ENCODE results near the gene RAPGEF1.

RAPGEF1 gene

DNA sequence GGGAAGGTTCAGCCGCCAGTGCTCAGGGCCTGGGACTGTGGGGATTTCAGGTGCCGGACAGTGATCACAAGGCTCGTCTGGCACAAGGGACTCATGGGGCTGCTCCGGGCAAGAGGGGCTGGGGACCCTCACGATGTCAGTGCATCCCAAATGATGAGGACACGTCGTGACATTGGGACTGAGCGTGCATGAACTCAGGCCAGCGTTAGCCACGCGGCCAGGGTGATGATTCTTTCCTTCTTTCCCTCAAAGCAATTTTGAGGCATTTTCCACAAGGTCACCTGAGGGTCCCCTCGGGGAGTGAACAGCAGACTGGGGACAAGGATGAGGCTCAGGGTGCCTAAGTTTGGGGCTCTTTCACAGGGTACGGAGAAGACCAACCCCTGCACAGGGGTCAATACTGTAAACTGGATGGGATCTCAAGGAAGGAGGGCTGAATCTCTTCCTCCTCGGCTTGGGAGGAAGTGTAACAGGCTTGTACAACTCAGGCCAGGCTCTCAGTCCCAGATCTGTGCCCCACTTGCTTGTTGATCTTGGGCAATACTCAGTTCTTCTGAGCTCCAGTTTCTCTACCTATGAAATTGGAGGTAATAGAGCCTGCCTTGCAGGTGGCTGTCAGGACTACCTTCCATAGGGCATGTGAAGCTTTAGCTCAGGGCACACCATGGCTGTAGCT, 116.1 kb downstream of the RAPGEF1 start:
- DNase-seq (ENCODE audit: low spot score) = no peak

DNA sequence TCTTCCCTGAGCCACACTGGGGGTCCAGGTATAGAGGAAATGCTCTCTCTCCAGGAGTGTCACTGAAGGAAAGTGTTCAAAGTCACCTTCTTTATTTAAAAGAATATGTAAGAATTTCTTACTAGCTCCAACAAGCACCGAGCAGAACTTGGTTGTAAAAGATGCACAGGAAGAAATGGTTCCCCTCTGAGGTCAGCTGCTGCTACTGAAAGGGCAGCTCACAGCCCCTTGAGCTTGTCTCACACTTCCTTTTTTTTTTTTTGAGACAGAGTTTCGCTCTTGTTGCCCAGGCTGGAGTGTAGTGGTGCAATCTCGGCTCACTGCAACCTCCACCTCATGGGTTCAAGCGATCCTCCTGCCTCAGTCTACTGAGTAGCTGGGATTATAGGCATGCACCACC, 117.4 kb downstream of the RAPGEF1 start:
- DNase-seq (ENCODE audit: low spot score) = no peak

DNA sequence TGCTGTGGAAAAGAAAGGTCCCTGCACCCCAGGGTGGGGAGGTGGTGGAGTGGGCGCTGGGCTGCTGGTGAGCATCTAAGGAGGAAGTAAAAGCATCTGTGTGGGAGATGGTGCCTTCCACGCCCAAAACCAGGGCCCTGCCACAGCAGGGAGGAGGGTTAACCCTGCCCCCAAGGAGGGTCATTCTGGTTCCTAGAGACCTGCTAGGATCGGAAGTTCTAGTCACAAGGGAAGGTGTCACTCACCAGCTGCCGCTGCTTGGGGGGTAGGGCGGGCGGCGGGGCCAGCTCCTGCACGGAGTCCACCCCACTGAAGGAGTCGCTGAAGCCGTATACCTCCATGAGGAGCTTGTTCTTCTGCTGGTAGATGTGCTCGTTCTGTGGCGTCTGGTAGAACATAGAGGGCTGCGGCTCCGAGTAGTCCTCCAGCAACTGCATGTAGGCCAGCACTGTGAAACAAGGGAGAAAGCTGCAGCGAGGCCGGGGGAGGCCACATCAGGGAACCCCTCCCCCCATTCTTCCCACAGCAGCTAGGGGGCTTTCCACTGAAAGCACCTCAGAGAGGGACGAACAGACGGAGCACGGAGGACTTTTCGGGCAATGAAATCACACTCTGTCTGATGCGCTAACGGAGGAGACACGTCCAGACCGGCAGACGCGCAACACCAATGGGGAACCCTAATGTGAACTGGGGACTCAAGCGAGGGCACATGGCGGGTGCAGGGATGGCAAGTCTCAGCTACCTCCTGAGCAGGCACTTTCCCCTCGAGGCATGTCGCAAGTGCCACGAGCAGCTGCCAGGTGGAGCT, 118.1 kb downstream of the RAPGEF1 start:
- peak; percentile 17 for DNase-seq (ENCODE audit: low spot score)

DNA sequence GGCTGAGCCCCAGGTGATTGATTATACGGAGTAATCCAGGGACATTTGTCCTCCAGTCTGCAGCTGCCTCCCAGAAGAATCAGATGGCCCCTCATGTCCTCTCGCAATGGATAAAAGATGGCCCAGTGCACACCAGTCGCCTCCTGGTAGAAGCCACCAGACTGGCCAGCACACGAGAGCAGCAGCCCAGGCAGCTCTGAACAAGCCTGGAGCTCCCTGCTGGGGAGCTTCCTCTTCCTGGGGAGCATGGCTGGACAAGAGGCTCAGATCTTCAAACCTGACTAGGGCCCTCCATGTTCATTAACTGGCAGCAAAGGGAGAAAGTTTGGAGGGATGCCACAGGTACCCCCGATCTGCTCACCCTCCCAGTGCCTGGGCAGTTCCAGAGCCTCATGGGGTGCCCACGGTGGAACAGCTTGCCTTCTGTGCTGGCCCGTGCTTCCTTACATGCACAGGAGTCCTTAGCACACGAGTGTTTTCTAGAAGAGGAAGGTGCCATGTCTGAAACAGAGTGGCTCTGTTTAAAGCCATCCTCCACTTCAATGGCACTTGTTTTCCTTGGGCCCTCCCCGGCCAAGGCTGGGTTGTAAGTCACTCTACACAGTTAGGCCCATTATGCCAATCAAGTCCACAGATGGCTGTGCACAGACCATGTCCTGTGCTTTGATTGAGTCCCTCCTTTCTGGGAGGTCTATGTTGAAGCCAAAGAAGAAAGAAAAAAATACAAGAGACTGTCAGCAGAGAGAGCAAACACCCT, 118.9 kb downstream of the RAPGEF1 start:
- no peak for DNase-seq (ENCODE audit: low spot score)

DNA sequence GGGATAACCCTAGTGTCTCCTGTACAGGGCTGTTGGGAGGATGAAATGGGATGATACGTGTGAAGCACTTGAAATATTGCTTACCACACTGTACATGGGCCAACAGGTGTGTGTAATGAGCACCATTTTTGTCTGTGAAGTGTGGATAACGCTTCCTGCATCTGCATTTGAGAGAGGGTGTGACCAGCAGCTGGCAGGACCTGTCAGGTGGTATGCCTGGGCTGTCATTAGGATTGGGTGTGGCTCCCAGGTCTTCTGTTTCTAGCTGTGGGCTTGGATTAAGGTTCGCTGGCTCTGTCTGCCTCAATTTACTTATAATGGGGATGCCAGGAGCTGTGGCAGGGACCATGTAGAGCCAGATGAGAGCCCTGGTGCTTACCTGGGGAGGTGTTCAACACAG, 120.2 kb downstream of the RAPGEF1 start:
- DNase-seq (ENCODE audit: low spot score) = no peak

DNA sequence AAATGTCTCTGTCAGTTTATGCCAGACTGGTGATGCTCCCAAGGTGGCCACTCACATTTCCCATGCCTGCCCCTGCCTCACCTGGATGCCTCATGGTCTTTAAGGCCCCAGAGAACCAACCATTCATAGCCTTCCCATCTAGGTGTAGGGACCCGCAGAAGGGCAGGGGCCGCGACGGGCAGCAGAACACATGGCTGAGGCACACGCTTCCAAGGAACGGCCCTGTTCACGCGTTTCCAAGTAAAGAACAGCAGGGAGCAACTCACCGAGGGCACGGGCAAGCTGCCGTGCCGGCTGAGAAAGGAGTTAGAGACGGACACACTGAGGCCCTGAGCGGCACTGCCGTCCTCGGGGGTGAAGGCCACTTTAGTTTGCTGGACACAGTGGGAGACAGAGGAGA, 121.1 kb downstream of the RAPGEF1 start:
- DNase-seq (ENCODE audit: low spot score) = no peak

DNA sequence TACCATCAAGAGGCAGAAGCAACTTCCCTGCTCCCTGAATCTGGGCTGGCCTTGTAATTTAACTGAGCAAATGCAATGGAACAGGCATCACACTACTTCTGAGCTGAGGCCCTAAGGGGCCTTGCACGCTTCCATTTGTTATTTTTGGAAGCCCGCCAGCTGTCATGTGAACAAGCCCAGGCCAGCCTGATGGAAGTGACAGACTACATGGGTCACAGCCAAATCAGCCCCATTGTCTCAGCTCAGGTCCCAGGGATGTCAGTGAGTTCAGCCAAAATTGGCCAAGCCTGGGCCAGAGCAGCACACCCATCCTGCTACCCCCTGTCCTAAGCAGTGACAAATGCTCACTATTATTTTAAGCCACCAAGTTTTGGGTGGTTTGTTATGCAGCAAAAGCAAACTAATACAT, 121.8 kb downstream of the RAPGEF1 start:
- DNase-seq (ENCODE audit: low spot score) = no peak

DNA sequence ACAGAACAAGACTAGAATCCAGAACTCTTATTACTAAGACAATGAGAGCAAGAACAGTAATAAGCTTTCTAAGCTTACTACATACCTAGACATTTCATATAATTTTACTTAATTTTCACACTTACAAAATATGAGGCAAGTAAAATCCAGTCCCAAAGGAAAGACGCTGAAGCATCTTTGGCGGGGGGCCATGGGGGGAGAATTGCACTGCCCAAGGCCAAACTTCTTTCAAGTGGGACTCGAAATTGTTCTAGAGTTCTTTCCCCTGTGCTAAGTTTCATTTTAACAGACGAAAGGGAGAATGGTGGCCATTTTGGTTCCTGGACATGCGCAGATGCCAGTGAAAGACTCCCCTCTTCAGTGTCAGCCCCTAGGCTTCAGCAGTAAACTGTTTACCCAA, 122.3 kb downstream of the RAPGEF1 start:
- DNase-seq (ENCODE audit: low spot score) = no peak

DNA sequence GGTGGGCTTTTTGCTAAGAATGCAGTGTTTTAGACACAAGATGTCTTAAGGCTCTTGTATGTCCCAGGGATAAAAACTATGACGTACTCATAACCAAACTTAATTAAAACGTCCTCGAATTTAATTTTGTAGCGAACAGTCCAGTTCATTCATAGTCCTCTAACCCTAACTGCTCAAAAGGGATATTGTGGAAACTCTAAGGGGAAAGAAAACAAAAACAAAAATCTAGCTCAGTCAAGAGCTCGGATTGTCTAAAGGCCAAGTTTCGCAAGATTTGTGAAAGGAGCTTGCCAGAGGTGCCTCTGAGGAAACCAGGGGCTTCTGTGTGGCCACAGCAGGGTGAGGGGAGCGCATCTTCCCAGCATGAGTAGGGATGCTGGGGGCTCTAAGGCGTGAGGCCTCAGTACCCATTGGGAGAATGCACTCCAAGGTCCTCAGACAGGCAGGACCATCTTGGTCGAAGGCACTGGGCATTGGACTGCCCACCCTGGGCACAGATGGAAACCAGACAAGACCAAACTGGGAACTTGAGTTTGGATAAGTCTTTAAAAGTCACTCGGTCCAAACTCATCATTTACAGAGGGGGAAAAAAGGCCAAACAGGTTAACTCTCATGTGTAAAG, 122.8 kb downstream of the RAPGEF1 start:
- no peak for DNase-seq (ENCODE audit: low spot score)

DNA sequence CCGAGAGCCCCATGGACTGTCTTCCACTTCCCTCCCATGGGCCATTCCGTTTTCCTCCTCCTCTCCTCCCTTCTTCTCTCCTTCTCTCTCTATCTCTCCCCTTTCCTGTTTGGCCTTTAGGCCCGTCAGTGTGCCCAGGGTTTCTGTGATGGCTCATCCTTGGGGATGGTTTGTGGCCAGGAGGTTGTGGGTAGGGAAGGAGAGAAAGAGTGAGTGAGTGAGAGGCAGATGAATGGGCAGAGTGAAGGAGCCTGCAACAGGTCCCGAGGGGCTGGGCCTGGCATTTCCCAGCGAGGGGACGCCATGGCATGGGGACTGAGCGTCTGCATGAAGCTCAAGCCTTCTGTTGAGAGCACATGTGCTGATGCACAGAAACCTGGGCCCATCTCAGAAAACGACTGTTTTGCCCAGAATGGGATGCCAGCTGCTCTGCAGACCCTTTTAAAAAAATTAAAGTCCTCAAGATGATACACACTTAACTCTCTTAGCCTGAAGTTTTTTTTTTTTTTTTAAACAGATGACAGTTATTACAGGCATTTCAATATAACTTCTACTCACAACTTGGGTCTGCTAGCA, 125.4 kb downstream of the RAPGEF1 start:
- no peak for DNase-seq (ENCODE audit: low spot score)

DNA sequence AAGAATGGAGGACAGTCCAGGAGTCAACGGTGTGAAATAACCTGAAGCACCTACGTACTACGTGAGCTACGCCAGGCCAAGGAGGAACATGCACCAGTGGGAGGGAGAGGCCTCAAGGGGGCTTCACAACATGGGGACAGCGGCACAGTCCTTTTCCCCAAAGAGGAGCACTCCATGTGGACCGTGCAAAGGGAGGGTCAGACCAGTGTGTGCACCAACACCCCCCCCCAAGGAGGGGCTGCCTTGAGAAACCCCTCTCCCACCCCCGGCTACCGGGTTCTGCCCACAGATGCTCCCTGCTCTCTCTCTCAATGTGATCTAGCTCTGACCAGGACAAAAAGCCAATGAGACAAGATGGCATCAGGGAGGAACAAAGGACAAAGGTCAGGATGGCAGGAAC, 126.0 kb downstream of the RAPGEF1 start:
- DNase-seq (ENCODE audit: low spot score) = no peak

DNA sequence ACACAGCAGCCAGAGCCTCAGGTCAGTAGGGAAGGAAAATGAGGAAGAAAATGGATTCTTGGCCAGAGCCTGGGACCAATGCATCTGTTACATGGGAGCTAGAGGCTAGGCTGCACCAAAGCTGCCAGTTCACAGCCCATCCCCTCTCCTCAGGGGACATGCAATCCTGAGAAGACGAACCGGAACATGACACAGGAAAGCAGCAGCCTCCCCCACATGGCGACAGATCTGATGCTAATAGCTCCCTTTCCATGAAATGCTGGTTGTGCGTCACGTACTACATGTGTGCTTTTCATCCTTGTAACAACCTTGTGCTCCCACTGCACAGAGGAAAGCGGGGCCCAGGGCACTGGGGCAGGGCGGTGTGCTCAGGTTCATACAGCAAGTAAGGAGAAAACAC, 127.0 kb downstream of the RAPGEF1 start:
- DNase-seq (ENCODE audit: low spot score) = no peak

DNA sequence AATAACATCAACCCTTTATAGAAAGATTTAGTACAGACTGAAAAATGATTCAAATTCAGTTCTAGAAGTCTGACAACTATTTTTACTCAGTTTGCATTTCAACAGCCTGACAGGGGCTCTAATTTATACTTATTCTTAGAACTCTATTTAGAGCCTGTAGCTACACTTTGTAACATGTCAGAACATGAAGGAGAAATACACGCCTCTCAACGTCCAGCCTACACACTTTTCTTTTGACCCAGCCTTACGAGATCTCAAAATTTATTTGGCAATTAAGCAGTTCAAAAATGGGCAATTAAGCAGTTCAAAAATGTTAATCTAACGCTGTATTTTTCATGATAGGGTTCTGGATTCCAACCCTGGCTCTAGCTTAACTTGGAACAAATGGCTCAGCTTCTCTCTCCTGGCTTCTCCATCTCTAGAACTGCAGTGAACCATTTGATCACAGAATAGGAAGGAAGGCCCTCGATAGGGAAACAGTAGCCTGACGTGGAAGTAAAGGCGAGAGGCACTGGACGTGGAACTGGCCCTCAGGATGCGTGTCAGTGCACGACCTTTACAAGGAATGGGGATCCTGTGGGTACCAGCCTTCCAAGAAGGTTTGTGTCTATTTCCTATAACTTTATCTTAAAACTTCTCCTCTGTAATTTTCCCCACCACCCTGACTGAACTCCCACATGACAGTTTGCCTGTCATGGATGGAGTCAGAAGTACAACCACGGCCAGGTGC, 128.1 kb downstream of the RAPGEF1 start:
- no peak for DNase-seq (ENCODE audit: low spot score)

DNA sequence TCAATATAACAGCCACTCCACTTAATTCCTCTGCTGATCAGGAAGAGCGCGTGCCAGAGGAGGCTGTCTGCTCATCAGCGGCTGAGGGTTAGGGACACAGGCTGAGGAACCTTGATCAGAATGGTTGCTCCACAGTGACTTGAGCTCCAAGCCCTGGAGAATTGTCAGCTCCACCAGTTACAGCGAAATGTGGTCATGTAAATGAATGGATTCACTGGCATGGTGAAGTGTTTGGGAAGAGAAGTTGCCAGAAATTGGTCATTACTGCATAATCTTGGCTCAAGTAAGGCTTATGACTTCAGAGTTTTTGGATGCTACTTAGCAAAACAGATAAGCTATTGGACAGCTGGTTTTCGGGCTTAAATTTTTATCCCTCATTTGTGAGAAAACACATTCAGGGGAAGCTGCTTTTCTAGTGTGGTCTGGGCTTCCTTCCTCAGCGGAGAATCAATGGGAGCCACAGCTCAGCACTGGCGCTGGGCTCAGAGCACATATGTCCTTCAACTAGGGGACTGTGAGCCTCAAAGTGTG, 129.6 kb downstream of the RAPGEF1 start:
- no peak for DNase-seq (ENCODE audit: low spot score)

DNA sequence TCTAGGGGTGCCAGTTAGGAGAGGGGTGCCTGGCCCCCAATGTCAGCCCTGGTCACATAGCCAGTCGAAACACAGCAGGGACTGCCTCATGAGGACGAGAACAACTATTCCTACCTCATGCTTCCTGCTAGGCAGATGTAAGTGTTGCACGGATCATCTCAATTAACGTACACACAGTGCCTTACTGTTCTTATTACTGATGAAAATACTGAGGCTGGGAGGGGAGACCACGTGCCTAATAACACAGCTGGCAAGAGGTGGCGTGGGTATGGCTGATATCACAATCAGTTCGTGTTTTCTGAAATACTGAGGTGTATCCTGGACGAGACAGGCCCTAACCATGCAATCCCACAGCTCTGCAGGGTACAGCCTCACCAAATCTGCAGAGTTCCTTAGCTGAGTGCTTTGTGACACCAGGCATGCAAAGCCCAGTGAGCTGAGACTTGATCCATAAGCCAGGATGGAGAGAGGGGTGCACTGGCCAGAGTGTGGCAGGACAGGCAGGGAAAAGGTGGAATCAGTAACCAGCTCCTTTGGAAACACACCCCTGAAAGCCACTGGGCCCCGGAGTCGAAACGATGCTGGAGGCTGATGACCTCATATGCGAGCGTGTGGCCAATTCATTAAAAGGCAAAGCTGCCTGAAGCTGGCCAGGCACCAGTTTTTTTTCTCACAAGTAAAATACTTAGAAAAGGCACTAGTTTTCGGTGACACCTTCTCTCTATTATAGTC, 130.6 kb downstream of the RAPGEF1 start:
- no peak for DNase-seq (ENCODE audit: low spot score)

DNA sequence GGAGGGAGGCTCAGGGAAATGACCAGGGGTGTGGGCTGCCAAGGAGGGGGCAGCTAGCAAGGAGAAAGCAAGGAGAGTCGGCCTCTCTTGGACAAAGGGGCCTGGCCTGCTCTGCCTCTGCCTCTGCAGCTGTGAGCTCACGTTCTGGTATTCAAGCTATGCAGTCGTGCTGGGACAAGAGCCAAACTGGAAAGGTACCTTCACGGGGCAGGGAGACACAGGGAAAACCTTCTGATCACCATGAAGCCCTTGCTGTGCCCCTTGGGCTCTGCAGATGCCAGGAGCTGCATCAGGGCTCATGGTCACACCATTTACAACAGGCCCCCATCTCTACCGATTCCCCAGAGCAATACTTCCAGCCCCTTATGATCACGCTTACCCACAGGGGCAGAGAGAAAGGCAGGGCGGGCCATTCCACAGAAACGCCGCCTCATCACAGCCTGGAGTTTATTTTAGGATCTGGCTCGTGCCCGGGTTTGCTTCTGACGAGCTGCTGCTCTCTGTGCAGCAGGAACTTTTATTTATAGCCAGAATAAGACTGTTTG, 131.3 kb downstream of the RAPGEF1 start:
- DNase-seq (ENCODE audit: low spot score) = no peak

DNA sequence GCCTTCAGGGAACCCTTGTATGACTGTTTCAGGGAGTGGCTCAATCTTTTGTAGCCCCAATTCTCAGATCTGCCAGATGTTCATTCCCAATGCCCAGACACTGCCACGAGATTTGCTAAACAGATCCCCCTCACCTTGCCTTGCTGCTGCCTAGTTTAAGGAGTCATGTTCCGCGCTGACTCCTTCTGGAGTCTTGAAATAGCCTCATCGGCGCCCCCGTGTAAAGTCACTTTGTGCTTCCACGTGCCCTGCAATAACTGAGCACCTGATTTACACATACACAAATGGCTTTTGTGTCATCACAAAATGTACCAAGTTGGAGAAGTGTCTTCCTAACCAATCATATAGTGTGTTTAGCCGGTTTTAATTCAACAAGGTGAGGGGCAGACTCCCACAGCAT, 132.3 kb downstream of the RAPGEF1 start:
- no peak for DNase-seq (ENCODE audit: low spot score)

DNA sequence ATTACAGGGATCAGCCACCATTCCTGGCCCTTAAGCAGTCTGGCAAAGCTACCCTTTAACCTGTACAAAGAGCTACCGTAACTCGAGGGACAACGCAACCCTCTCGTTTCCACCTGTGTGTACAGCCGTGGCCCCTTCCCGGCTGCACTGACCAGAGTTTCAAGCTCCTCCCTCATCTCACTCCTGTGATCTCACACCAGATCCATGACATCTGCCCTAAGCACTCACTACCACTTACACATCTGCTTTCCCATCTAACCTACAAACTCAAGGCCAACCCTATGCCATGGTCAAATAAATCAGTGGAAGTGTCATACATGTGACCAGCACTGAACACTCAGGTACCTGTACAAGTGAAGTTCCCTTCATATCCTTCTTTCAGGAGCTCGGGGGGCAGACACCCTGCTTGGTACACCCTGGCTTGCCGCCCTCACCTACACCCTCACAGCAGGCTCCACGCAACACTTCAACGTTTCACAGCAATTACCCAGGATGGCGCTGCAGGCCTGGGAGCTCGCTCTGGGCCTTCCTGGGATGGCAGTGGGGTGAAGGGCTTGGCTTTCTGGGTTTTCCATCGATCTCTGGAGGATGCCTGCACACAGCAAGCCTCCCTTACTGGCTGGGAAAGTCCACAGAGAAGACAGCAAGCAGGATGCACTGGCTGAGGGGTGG, 132.8 kb downstream of the RAPGEF1 start:
- no peak for DNase-seq (ENCODE audit: low spot score)

DNA sequence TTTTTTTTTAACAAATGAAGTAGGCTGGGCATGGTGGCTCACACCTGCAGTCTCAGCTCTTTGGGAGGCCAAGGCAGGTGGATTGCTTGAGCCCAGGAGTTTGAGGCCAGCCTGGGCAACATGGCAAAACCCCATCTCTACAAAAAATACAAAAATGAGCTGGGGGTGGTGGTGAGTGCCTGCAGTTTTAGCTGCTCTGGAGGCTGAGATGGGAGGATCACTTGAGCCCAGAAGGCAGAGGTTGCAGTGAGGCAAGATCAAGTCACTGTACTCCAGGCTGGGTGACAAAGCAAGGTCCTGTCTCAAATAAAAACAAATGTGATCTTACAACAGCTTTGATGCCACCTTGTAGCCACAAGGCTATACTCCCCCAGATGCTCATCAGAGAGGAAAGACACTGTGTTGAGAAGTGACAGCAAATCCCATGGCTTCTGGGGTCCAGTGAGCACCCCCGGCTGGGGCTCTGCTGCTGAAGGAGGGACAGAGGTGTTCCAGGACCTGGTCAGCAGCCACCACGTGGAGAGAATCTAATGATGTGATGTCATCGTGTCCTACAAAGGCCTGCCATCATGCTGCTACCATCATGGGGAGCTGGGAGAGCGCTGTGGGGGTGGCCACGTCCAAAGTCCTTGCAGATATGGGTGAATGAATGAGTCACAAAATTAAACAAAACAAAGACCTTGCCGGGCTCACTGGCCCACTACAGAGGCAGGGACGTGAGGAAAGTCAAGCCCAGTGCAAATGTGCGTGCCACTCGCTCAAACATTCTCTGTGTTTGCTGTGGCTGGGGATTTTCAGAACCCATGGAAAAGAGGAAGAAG, 133.9 kb downstream of the RAPGEF1 start:
- no peak for DNase-seq (ENCODE audit: low spot score)

Measured in CD4-positive, alpha-beta T cell treated with Interleukin-2 at 100 ng/mL for 4 hours (primary cell).